Neural progenitor cell (in vitro differentiated cells): ENCODE results near the gene PLA2G4A. TPM values are rescaled to one million over a fixed set of nuclear protein-coding genes. Genes with fewer than 3 reads are reported as not detected.

ENCODE experiments used
- DNase-seq: peaks from one replicate; pipeline ENCODE4 v3.0.0-alpha.2; 2016; ENCODE audit warnings: low spot score
- H2AFZ ChIP-seq: fragments of 200-600 bp; sonication (generic); replicated peaks from 2 replicates; pipeline ENCODE4 v1.6.1; 2016; ENCODE audit warnings: antibody characterized with exemption
- H3F3A ChIP-seq: fragments of 200-600 bp; sonication (generic); 2 replicates; pipeline ENCODE4 v1.6.1; 2016; ENCODE audit warnings: antibody characterized with exemption, low read depth
- H3K27ac ChIP-seq: fragments of 200-600 bp; sonication (generic); 2 replicates; pipeline ENCODE4 v1.5.1; 2016; ENCODE audit warnings: mild to moderate bottlenecking
- H3K27me3 ChIP-seq: fragments of 200-600 bp; sonication (generic); 2 replicates; pipeline ENCODE4 v1.6.1; 2016; ENCODE audit warnings: mild to moderate bottlenecking, moderate library complexity
- H3K36me3 ChIP-seq: fragments of 200-600 bp; sonication (generic); 2 replicates; pipeline ENCODE4 v1.5.1; 2016
- H3K4me1 ChIP-seq: fragments of 200-600 bp; sonication (generic); 2 replicates; pipeline ENCODE4 v1.6.1; 2016; ENCODE audit warnings: mixed run types
- H3K4me2 ChIP-seq: fragments of 200-600 bp; sonication (generic); 2 replicates; pipeline ENCODE4 v1.6.1; 2016
- H3K4me3 ChIP-seq: fragments of 200-600 bp; sonication (generic); 2 replicates; pipeline ENCODE4 v1.5.1; 2016
- H3K79me2 ChIP-seq: fragments of 200-600 bp; sonication (generic); 2 replicates; pipeline ENCODE4 v1.6.1; 2016; ENCODE audit warnings: low read depth
- H3K9ac ChIP-seq: fragments of 200-600 bp; sonication (generic); 2 replicates; pipeline ENCODE4 v1.6.1; 2016
- H3K9me3 ChIP-seq: fragments of 200-600 bp; sonication (generic); 2 replicates; pipeline ENCODE4 v1.5.1; 2016; ENCODE audit warnings: low read depth
- H4K20me1 ChIP-seq: fragments of 200-600 bp; sonication (generic); 2 replicates; pipeline ENCODE4 v1.6.1; 2016; ENCODE audit warnings: low read depth
- H3K27ac Mint-ChIP-seq: 3 replicates; pipeline ENCODE4 v1.8.0; 2021; ENCODE audit warnings: mixed read lengths
- H3K27me3 Mint-ChIP-seq: 2 replicates; pipeline ENCODE4 v1.8.0; 2022; ENCODE audit warnings: low read depth, mild to moderate bottlenecking, inconsistent platforms, moderate library complexity, mixed read lengths; ENCODE audit not compliant: insufficient read depth
- H3K36me3 Mint-ChIP-seq: 3 replicates; pipeline ENCODE4 v1.8.0; 2021; ENCODE audit warnings: mixed read lengths
- H3K4me1 Mint-ChIP-seq: 3 replicates; pipeline ENCODE4 v1.8.0; 2021; ENCODE audit warnings: mixed read lengths
- H3K4me3 Mint-ChIP-seq: 3 replicates; pipeline ENCODE4 v1.8.0; 2021; ENCODE audit warnings: mild to moderate bottlenecking, moderate library complexity, mixed read lengths
- H3K9me3 Mint-ChIP-seq: 3 replicates; pipeline ENCODE4 v1.8.0; 2020; ENCODE audit warnings: mixed read lengths
- EZH2 ChIP-seq: fragments of 200-600 bp; sonication (generic); IDR thresholded peaks from 2 replicates; pipeline ENCODE4 v1.6.1; 2017; ENCODE audit warnings: antibody characterized with exemption, mild to moderate bottlenecking, moderate library complexity
- EZH2phosphoT487 ChIP-seq: fragments of 200-600 bp; sonication (generic); IDR thresholded peaks from 2 replicates; pipeline ENCODE4 v1.6.1; 2017; ENCODE audit warnings: antibody characterized with exemption
- total RNA-seq: library from RNA; depleted of rRNA; stranded (reverse); fragments of >200 nt; gene quantifications from 2 replicates; pipeline ENCODE4 v1.2.3, GENCODE V29; 2015; ENCODE audit warnings: low replicate concordance
- TF ChIP-seq, protein P1 (sequence below): fragments of 200-600 bp; sonication (generic); IDR thresholded peaks from 2 replicates; pipeline ENCODE4 v1.5.1; 2017; ENCODE audit warnings: antibody characterized with exemption, mild to moderate bottlenecking

The PLA2G4A gene
- total RNA-seq, 1 donor from 2014 or later, result 1.0 TPM

DNA sequence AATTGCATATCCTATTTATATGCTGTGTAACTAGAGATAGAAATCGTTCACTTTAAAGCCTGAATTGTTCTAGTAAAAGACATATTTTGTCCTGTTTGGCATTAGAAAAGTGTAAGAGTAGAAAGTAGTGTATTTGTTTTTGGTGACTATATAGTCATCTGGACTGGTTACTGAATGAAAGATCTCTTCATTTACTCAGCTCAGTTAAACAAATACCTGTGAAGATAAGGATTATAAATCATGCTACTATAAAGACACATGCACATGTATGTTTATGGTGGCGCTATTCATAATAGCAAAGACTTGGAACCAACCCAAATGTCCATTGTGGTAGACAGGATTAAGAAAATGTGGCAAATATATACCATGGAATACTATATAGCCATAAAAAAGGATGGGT lies 125.1 kb downstream of the PLA2G4A start:
- Histone ChIP-seq H3K9ac (no peak overlapping the region), H3K4me2 (no peak overlapping the region), H3K36me3 (no peaks in the 10 kb centered on the region), H3K79me2 (no peaks in the 10 kb centered on the region), H3K4me1 (no peaks in the 10 kb centered on the region), H4K20me1 (no peaks in the 10 kb centered on the region), H3K4me3 (no peak overlapping the region), H3F3A (no peaks in the 10 kb centered on the region), H3K27me3 (no peaks in the 10 kb centered on the region), H3K27ac (no peak overlapping the region), H2AFZ (no peak overlapping the region), H3K9me3 (no peaks in the 10 kb centered on the region)
- no peaks in the 10 kb centered on the region for H3K9me3 Mint-ChIP-seq
- H3K27ac Mint-ChIP-seq, result no peak overlapping the region
- TF ChIP-seq EZH2phosphoT487 (no peak), EZH2 (no peak)
- TF ChIP-seq, protein P1, sequence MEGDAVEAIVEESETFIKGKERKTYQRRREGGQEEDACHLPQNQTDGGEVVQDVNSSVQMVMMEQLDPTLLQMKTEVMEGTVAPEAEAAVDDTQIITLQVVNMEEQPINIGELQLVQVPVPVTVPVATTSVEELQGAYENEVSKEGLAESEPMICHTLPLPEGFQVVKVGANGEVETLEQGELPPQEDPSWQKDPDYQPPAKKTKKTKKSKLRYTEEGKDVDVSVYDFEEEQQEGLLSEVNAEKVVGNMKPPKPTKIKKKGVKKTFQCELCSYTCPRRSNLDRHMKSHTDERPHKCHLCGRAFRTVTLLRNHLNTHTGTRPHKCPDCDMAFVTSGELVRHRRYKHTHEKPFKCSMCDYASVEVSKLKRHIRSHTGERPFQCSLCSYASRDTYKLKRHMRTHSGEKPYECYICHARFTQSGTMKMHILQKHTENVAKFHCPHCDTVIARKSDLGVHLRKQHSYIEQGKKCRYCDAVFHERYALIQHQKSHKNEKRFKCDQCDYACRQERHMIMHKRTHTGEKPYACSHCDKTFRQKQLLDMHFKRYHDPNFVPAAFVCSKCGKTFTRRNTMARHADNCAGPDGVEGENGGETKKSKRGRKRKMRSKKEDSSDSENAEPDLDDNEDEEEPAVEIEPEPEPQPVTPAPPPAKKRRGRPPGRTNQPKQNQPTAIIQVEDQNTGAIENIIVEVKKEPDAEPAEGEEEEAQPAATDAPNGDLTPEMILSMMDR, result no peak
- no peaks in the 10 kb centered on the region for H3K4me1 Mint-ChIP-seq
- no peak for DNase-seq
- H3K27me3 Mint-ChIP-seq, result no peaks in the 10 kb centered on the region
- H3K36me3 Mint-ChIP-seq, result no peaks in the 10 kb centered on the region
- H3K4me3 Mint-ChIP-seq, result no peak overlapping the region

DNA sequence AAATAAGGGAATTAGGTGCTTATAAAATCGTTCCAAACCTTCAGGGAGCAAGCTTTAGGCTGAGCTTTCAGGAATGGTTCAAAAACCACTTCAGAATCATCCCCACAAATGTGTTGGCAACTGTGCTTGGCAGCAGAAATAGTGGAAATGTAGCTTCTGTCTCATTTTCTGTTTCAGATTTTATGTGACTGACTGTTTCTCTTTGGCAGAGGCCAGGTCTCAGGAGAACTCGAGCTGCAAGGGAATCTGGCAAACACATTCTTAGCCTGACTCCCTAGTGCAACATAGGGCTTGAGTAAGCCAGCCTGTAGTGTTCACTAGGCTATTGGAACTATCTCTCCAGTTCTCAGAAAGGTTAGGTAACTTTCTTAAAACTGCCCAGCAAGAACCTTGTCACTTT lies 128.6 kb downstream of the PLA2G4A start:
- TF ChIP-seq, protein P1, result no peak
- TF ChIP-seq EZH2, result no peak
- no peak for TF ChIP-seq EZH2phosphoT487
- Histone ChIP-seq H2AFZ (peak overlapping the region; percentile 1), H3K36me3 (no peaks in the 10 kb centered on the region), H3K27me3 (no peaks in the 10 kb centered on the region), H3K79me2 (no peaks in the 10 kb centered on the region), H3K9ac (no peak overlapping the region), H3K9me3 (no peaks in the 10 kb centered on the region), H4K20me1 (no peaks in the 10 kb centered on the region), H3K27ac (no peak overlapping the region), H3K4me2 (no peak overlapping the region), H3K4me1 (no peaks in the 10 kb centered on the region), H3F3A (no peaks in the 10 kb centered on the region), H3K4me3 (no peak overlapping the region)
- H3K36me3 Mint-ChIP-seq, result no peaks in the 10 kb centered on the region
- no peak overlapping the region for H3K4me3 Mint-ChIP-seq
- no peaks in the 10 kb centered on the region for H3K9me3 Mint-ChIP-seq
- no peaks in the 10 kb centered on the region for H3K4me1 Mint-ChIP-seq
- H3K27me3 Mint-ChIP-seq, result no peaks in the 10 kb centered on the region
- no peak for DNase-seq
- H3K27ac Mint-ChIP-seq, result no peak overlapping the region

DNA sequence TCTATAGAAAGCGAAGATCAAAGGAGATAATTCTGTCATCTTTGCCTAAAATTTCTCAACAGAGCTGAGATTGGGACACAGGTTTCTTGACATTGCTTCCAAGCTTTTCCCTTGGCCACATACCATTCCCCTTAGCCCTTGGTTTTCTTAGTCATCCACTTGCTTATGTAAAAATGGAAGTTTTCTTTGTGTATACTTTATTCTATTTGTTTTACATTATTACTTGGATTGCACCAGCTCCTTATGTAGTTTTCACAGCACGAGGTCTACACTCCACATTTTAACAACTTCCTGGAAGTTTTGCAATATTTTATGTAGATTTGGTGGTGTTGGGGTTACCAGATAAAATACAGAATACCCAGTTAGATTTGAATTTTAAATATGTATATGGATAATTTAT lies 129.8 kb downstream of the PLA2G4A start:
- Histone ChIP-seq H3K9me3 (no peaks in the 10 kb centered on the region), H3K9ac (no peak overlapping the region), H3K4me3 (no peak overlapping the region), H3K4me1 (no peaks in the 10 kb centered on the region), H3K27me3 (no peaks in the 10 kb centered on the region), H4K20me1 (no peaks in the 10 kb centered on the region), H3K4me2 (no peak overlapping the region), H3F3A (no peaks in the 10 kb centered on the region), H3K27ac (no peak overlapping the region), H3K36me3 (no peaks in the 10 kb centered on the region), H3K79me2 (no peaks in the 10 kb centered on the region), H2AFZ (no peak overlapping the region)
- Mint-ChIP-seq H3K4me1 (no peaks in the 10 kb centered on the region), H3K36me3 (no peaks in the 10 kb centered on the region), H3K4me3 (no peak overlapping the region), H3K27ac (no peak overlapping the region), H3K27me3 (no peaks in the 10 kb centered on the region), H3K9me3 (no peaks in the 10 kb centered on the region)
- TF ChIP-seq, protein P1, result no peak
- TF ChIP-seq EZH2phosphoT487, result no peak
- TF ChIP-seq EZH2, result no peak
- no peak for DNase-seq

DNA sequence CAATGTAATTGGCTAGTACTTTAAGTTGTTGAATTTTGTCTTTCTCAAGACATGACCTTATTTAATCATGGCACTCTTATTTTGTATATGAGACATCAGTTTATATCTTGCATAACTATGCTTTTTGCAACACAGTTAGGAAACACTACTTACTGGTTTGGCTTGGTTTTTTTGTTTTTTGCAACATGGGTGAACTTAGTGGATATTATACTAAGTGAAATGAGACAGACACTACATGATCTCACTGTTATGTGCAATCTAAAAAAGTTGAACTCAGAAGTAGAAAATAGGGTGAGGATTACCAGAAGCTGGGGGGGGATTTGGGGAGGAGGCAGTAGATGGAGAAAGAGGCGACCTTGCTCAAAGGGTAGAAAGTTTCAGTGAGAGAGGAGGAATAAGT lies 132.1 kb downstream of the PLA2G4A start:
- Histone ChIP-seq H3K27ac (no peak overlapping the region), H3K36me3 (no peaks in the 10 kb centered on the region), H2AFZ (no peak overlapping the region), H3K4me3 (no peak overlapping the region), H3K9ac (no peak overlapping the region), H3K9me3 (no peaks in the 10 kb centered on the region), H3K27me3 (no peaks in the 10 kb centered on the region), H3K4me1 (no peaks in the 10 kb centered on the region), H3F3A (no peaks in the 10 kb centered on the region), H3K79me2 (no peaks in the 10 kb centered on the region), H4K20me1 (no peaks in the 10 kb centered on the region), H3K4me2 (no peak overlapping the region)
- no peaks in the 10 kb centered on the region for H3K4me1 Mint-ChIP-seq
- no peak overlapping the region for H3K4me3 Mint-ChIP-seq
- no peak for DNase-seq
- H3K27me3 Mint-ChIP-seq, result no peaks in the 10 kb centered on the region
- H3K27ac Mint-ChIP-seq, result no peak overlapping the region
- H3K9me3 Mint-ChIP-seq, result no peaks in the 10 kb centered on the region
- H3K36me3 Mint-ChIP-seq, result no peaks in the 10 kb centered on the region
- TF ChIP-seq EZH2, result no peak
- no peak for TF ChIP-seq EZH2phosphoT487
- TF ChIP-seq, protein P1, result no peak
